K562 (cell line): Measurements from ENCODE around the gene CACNA1E. TPM values are rescaled to one million over a fixed set of nuclear protein-coding genes. Genes with fewer than 3 reads are reported as not detected.

Experiments
- MAFG ChIP-seq: fragments of 450-650 bp; conservative IDR thresholded peaks from 2 replicates; pipeline ENCODE4 v1.6.1; 2016; ENCODE audit warnings: missing genetic modification characterization, missing compliant biosample characterization
- MGA ChIP-seq: fragments of 450-650 bp; IDR thresholded peaks from 2 replicates; pipeline ENCODE4 v1.6.1; 2016; ENCODE audit warnings: mild to moderate bottlenecking, moderate library complexity
- RUNX1 ChIP-seq: sonication (generic); IDR thresholded peaks from 2 replicates; pipeline ENCODE4 v1.6.1; 2016; ENCODE audit warnings: antibody characterized with exemption, low read depth
- ZNF592 ChIP-seq: fragments of 450-650 bp; IDR thresholded peaks from 2 replicates; pipeline ENCODE4 v1.6.1; 2017; ENCODE audit warnings: antibody characterized with exemption, mild to moderate bottlenecking
- polyA plus RNA-seq, 8 experiments: library from polyadenylated mRNA; depleted of rRNA in 4 of 8; stranded (reverse) in 5 of 8; unstranded in 3 of 8; fragments of >200 nt; fragmentation: Nextera tagmentation in 2 of 8; fragmentation: Illumina TruSeq in 1 of 8; extraction: Ambion mirVana in 2 of 8; extraction: Trizol in 1 of 8; gene quantifications; 2 replicates each; pipeline versions ENCODE4 v1.2.1 to v1.2.3, GENCODE V29; 2011 to 2014; ENCODE audit warnings: inconsistent platforms in 1 of 8, missing spikeins in 1 of 8
- total RNA-seq, 7 experiments: library from RNA; depleted of rRNA in 6 of 7; stranded (reverse); fragments of >200 nt in 6 of 7; fragmentation: Illumina TruSeq in 2 of 7; extraction: Trizol in 2 of 7; gene quantifications; 2 replicates each; pipeline versions ENCODE4 v1.2.1 to v1.2.3, GENCODE V29; 2011 to 2021; ENCODE audit warnings: low replicate concordance in 1 of 7
- TF ChIP-seq, protein P1 (sequence below), 3 experiments: fragments of 200-800 bp in 1 of 3; fragments of 250-450 bp in 1 of 3; fragments of 450-650 bp in 1 of 3; sonication (Bioruptor Pico) in 1 of 3; sonication (Bioruptor generic) in 1 of 3; formaldehyde crosslinking in 1 of 3; IDR thresholded peaks; 2 replicates each; pipeline versions ENCODE4 v1.6.1 to v1.8.0; 2016 to 2022; ENCODE audit warnings: mild to moderate bottlenecking in 2 of 3, missing genetic modification characterization in 2 of 3, missing compliant biosample characterization in 1 of 3, moderate library complexity in 1 of 3

CACNA1E gene
- total and polyA plus RNA-seq, 9 of the 15 experiments (the other 6 are each of a cell fraction or from before 2014, with no cell fraction given) = under 0.01 to 0.04 TPM; not detected in 7

GRCh38 chr1:181607524-181607923, 124.2 kb downstream of the CACNA1E start (continued):
- TF ChIP-seq MGA (no peak), RUNX1 (no peak), MAFG (no peak), ZNF592 (no peak)
- TF ChIP-seq, protein P1, sequence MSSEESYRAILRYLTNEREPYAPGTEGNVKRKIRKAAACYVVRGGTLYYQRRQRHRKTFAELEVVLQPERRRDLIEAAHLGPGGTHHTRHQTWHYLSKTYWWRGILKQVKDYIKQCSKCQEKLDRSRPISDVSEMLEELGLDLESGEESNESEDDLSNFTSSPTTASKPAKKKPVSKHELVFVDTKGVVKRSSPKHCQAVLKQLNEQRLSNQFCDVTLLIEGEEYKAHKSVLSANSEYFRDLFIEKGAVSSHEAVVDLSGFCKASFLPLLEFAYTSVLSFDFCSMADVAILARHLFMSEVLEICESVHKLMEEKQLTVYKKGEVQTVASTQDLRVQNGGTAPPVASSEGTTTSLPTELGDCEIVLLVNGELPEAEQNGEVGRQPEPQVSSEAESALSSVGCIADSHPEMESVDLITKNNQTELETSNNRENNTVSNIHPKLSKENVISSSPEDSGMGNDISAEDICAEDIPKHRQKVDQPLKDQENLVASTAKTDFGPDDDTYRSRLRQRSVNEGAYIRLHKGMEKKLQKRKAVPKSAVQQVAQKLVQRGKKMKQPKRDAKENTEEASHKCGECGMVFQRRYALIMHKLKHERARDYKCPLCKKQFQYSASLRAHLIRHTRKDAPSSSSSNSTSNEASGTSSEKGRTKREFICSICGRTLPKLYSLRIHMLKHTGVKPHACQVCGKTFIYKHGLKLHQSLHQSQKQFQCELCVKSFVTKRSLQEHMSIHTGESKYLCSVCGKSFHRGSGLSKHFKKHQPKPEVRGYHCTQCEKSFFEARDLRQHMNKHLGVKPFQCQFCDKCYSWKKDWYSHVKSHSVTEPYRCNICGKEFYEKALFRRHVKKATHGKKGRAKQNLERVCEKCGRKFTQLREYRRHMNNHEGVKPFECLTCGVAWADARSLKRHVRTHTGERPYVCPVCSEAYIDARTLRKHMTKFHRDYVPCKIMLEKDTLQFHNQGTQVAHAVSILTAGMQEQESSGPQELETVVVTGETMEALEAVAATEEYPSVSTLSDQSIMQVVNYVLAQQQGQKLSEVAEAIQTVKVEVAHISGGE (CRISPR knock-in tag; IDR thresholded peaks at IDR 0.05) = no peak
